ENCODE results near the gene ZMYND19. TPM values are rescaled to one million over a fixed set of nuclear protein-coding genes. Genes with fewer than 3 reads are reported as not detected.

ZMYND19 gene
- total and polyA plus RNA-seq, 2 of the 8 experiments (the other 6 are each of a cell fraction or from before 2014, with no cell fraction given), result 42.4 to 58.7 TPM

DNA sequence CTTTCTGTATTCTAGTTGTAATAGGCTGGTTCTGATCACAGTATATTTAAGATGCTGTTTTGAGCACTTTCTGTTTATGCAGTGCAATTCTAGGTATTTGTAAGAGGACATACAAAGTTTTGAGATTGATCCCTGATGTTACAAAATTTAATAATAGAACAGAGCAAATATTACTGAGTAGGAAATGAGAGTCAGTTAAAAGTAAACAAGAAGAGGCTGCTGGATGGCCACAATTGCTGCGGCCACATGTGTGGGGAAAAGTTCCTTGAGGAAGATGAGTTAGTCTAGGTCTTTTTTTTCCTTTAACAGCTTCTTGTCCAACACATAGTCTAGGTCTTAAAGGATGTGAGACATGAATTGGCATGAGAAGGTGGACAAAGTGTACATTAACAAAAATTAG lies 39.8 kb upstream of the ZMYND19 start:
- POLR2A ChIA-PET (ENCODE audit: partially characterized antibody), result interaction anchor here (1.2 to 1.9 kb wide), 3 partner anchors 11 to 29 kb away, joined by 3 to 9 read pairs (median 6); partner anchors contain the start of gene EHMT1

More for the DNA sequence above, 39.8 kb upstream of the ZMYND19 start:
- H4K20me1 ChIP-seq (replicated peaks in 1 of 2; ENCODE audit: control insufficient read depth in 1 of 2, insufficient read depth in 2 of 2, low read length in 2 of 2), result peaks cover 23 to 26% of the 10 kb centered on the region in 2 experiments
- no peak overlapping the region for H2BK15ac ChIP-seq (ENCODE audit: low read length)
- H4K91ac ChIP-seq (replicated peaks; ENCODE audit: insufficient read length, low read length), result no peak overlapping the region
- TF ChIP-seq SIRT6 (IDR thresholded peaks at IDR 0.05; ENCODE audit: low read length), result no peak
- H3K23ac ChIP-seq (ENCODE audit: insufficient read length), result no peak overlapping the region
- no peak overlapping the region for H3K9ac ChIP-seq (replicated peaks in 1 of 4; ENCODE audit: extremely low read depth in 1 of 4, low read depth in 3 of 4, low read length in 3 of 4)
- H3K18ac ChIP-seq (ENCODE audit: extremely low read depth, low read length), result no peak overlapping the region
- H2BK5ac ChIP-seq (ENCODE audit: low read depth, low read length), result no peak overlapping the region
- no peak overlapping the region for H3K4me2 ChIP-seq (ENCODE audit: insufficient read depth in 1 of 2, low read depth in 2 of 2, low read length in 2 of 2)
- H4K8ac ChIP-seq (ENCODE audit: extremely low read depth, insufficient read depth, low read length), result no peak overlapping the region
- no peak overlapping the region for H2AK5ac ChIP-seq (ENCODE audit: low read depth, low read length)
- H2BK12ac ChIP-seq (ENCODE audit: low read depth, low read length), result no peak overlapping the region
- H3K56ac ChIP-seq (replicated peaks; ENCODE audit: insufficient read length, low read depth, low read length), result no peak overlapping the region
- peaks cover 23% of the 10 kb centered on the region for H3K79me1 ChIP-seq (ENCODE audit: low read depth, low read length)
- no peak overlapping the region for H2AFZ ChIP-seq (ENCODE audit: low read length)
- no peaks in the 10 kb centered on the region for H3K9me3 ChIP-seq (ENCODE audit: insufficient read depth in 2 of 2, low read depth in 1 of 2, low read length in 1 of 2)
- no peak overlapping the region for H3K4ac ChIP-seq (replicated peaks; ENCODE audit: insufficient read length, low read depth, low read length)
- H4K5ac ChIP-seq (ENCODE audit: insufficient read length, low read depth, low read length), result no peak overlapping the region
- H2BK120ac ChIP-seq (replicated peaks; ENCODE audit: low read depth, low read length), result no peak overlapping the region
- 95% methylated on average over 1 of the region's 1 CpG; no CpG with 5 or more reads in 1 of the 2 experiments for WGBS, 2 experiments (ENCODE audit: extremely low coverage in 1 of 2, insufficient coverage in 1 of 2, insufficient read length in 1 of 2, insufficient replicate concordance in 2 of 2, low coverage in 1 of 2, low lambda C conversion rate in 2 of 2, missing lambda C conversion rate in 1 of 2)
- H3K27ac ChIP-seq (ENCODE audit: low read depth, low read length), result no peak overlapping the region
- H3K23me2 ChIP-seq (ENCODE audit: low read depth, low read length), result no peaks in the 10 kb centered on the region
- no peak overlapping the region for H2BK20ac ChIP-seq (ENCODE audit: low read length)
- H3K27me3 ChIP-seq (replicated peaks in 1 of 4; ENCODE audit: control insufficient read depth in 3 of 4, extremely low read depth in 1 of 4, insufficient read depth in 3 of 4, low read length in 3 of 4), result no peaks in the 10 kb centered on the region
- H3K36me3 ChIP-seq (ENCODE audit: control insufficient read depth in 2 of 4, insufficient read depth in 4 of 4, low read length in 3 of 4), result no peaks in the 10 kb centered on the region; a peak in 1 of 8 replicates
- H3K4me3 ChIP-seq (ENCODE audit: extremely low read depth in 1 of 4, insufficient read depth in 2 of 4, low read depth in 3 of 4, low read length in 4 of 4), result no peak overlapping the region
- CTCF ChIA-PET (ENCODE audit: partially characterized antibody), result interaction anchor here (0.8 to 1.9 kb wide), 4 partner anchors 9 to 27 kb away, joined by 5 read pairs; no protein-coding TSS in a partner anchor
- H3K4me1 ChIP-seq (replicated peaks in 1 of 4; ENCODE audit: control insufficient read depth in 3 of 4, insufficient read depth in 4 of 4, low read length in 3 of 4), result peaks cover 0 to 11% (median 7%) of the 10 kb centered on the region in 4 experiments
- FAIRE-seq (no peak), DNase-seq (ENCODE audit: low read depth in 1 of 2, low spot score in 2 of 2) (no peak)
- no peak overlapping the region for H3K14ac ChIP-seq (ENCODE audit: insufficient read length)
- H3K79me2 ChIP-seq (ENCODE audit: control insufficient read depth in 1 of 2, insufficient read depth in 2 of 2, low read length in 2 of 2), result peaks cover 62 to 99% of the 10 kb centered on the region in 2 experiments

All from H1 (cell line).